Measurements from ENCODE around the gene AZU1. TPM values are rescaled to one million over a fixed set of nuclear protein-coding genes. Genes with fewer than 3 reads are reported as not detected.

The AZU1 gene
- total RNA-seq, result not detected in 2 replicates

- no peak for DNase-seq (ENCODE audit: low read depth)
Observed at GRCh38 chr19:827710-828321, at the start of gene AZU1. Gene AZU1, plus strand, starts transcription at chr19:827837. Its CDS starts 10 bp downstream, at chr19:827847.

- peak; percentile 95 for DNase-seq (ENCODE audit: low read depth)
Observed at GRCh38 chr19:778910-779653, 48.6 kb upstream of the AZU1 start.

- DNase-seq (ENCODE audit: low read depth), result no peak
Observed at GRCh38 chr19:780935-781334, 46.7 kb upstream of the AZU1 start.

GRCh38 chr19:781800-782184 is 45.8 kb upstream of the AZU1 start:
- no peak for DNase-seq (ENCODE audit: low read depth)

GRCh38 chr19:782185-782877 is 45.3 kb upstream of the AZU1 start:
- peak; percentile 86 for DNase-seq (ENCODE audit: low read depth)

GRCh38 chr19:782878-783668 is 44.6 kb upstream of the AZU1 start:
- DNase-seq (ENCODE audit: low read depth), result no peak

GRCh38 chr19:784541-784940 is 43.1 kb upstream of the AZU1 start:
- no peak for DNase-seq (ENCODE audit: low read depth)

- DNase-seq (ENCODE audit: low read depth), result no peak
Observed at GRCh38 chr19:787536-787935, 40.1 kb upstream of the AZU1 start.

- DNase-seq (ENCODE audit: low read depth), result no peak
Observed at GRCh38 chr19:788686-788982, 39.0 kb upstream of the AZU1 start.

- DNase-seq (ENCODE audit: low read depth), result no peak
Observed at GRCh38 chr19:788983-789700, 38.5 kb upstream of the AZU1 start.

GRCh38 chr19:789701-790060 is 38.0 kb upstream of the AZU1 start:
- DNase-seq (ENCODE audit: low read depth), result no peak

GRCh38 chr19:791007-791566 is 36.5 kb upstream of the AZU1 start:
- no peak for DNase-seq (ENCODE audit: low read depth)

GRCh38 chr19:791567-792305 is 35.9 kb upstream of the AZU1 start:
- no peak for DNase-seq (ENCODE audit: low read depth)

GRCh38 chr19:792306-792885 is 35.2 kb upstream of the AZU1 start:
- no peak for DNase-seq (ENCODE audit: low read depth)

- DNase-seq (ENCODE audit: low read depth), result no peak
Observed at GRCh38 chr19:793806-794205, 33.8 kb upstream of the AZU1 start.

GRCh38 chr19:795073-795611 is 32.5 kb upstream of the AZU1 start:
- DNase-seq (ENCODE audit: low read depth), result no peak

GRCh38 chr19:795691-796581 is 31.7 kb upstream of the AZU1 start:
- no peak for DNase-seq (ENCODE audit: low read depth)

- DNase-seq (ENCODE audit: low read depth), result peak; percentile 99
Observed at GRCh38 chr19:796692-797527, 30.7 kb upstream of the AZU1 start, which contains the start of gene PTBP1. Gene PTBP1, plus strand, starts transcription at chr19:797452. Its CDS starts 46 bp downstream, at chr19:797498.

Data from renal cortical epithelial cell (primary cell).